Stomach smooth muscle (tissue), 2 donors: ENCODE results near the gene FIBCD1.

Experiments used
- H3K27ac ChIP-seq: one replicate; pipeline ENCODE4 v1.7.0; 2013; ENCODE audit warnings: mild to moderate bottlenecking, low read length, inconsistent platforms
- H3K27me3 ChIP-seq, 2 donors: one replicate each; pipeline ENCODE4 v1.7.0; 2013; ENCODE audit warnings: low read length in 2 of 2; ENCODE audit not compliant: insufficient read depth in 2 of 2, control insufficient read depth in 1 of 2
- H3K36me3 ChIP-seq, 2 donors: one replicate each; pipeline ENCODE4 v1.7.0; 2013; ENCODE audit warnings: low read length in 2 of 2; ENCODE audit not compliant: control insufficient read depth in 2 of 2, insufficient read depth in 2 of 2
- H3K4me1 ChIP-seq: one replicate; pipeline ENCODE4 v1.7.0; 2013; ENCODE audit warnings: low read length; ENCODE audit not compliant: control insufficient read depth, insufficient read depth
- H3K4me3 ChIP-seq, 2 donors: one replicate each; pipeline ENCODE4 v1.7.0; 2013; ENCODE audit warnings: low read length in 2 of 2
- H3K9ac ChIP-seq, 2 donors: one replicate each; pipeline ENCODE4 v1.7.0; 2013; ENCODE audit warnings: low read length in 2 of 2, mild to moderate bottlenecking in 1 of 2
- H3K9me3 ChIP-seq, 2 donors: one replicate each; pipeline ENCODE4 v1.7.0; 2013; ENCODE audit warnings: low read length in 2 of 2; ENCODE audit not compliant: control insufficient read depth in 2 of 2
- donor health status: healthy.
- donor health status: Pancreatic carcinoma.

FIBCD1 gene

GRCh38 chr9:130952065-130952762 is 13.2 kb upstream of the FIBCD1 start:
- no peak overlapping the region for H3K4me3 ChIP-seq
- no peak overlapping the region for H3K27ac ChIP-seq
- no peaks in the 10 kb centered on the region for H3K4me1 ChIP-seq
- no peak overlapping the region for H3K9ac ChIP-seq
- H3K36me3 ChIP-seq, result no peaks in the 10 kb centered on the region
- peaks cover 9 to 17% of the 10 kb centered on the region in 2 donors for H3K27me3 ChIP-seq
- H3K9me3 ChIP-seq, result no peaks in the 10 kb centered on the region

DNA sequence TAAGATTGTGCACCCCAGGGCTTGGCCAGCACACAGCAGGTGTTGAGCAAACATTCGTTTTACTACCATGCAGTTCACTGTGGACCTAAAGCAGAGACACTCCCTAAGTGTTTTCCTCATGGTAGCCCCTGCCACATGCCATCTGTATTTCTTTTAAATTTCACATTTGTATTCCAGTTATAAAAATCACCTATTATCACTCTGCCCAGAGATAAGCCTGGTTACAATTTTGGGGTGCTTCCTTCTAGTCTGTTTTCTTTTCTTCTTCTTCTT is 10.9 kb upstream of the FIBCD1 start:
- Histone ChIP-seq H3K4me3 (no peak overlapping the region), H3K27ac (no peak overlapping the region), H3K36me3 (no peaks in the 10 kb centered on the region), H3K27me3 (peaks cover 5 to 16% of the 10 kb centered on the region in 2 donors), H3K9me3 (no peaks in the 10 kb centered on the region), H3K4me1 (no peaks in the 10 kb centered on the region), H3K9ac (no peak overlapping the region)

DNA sequence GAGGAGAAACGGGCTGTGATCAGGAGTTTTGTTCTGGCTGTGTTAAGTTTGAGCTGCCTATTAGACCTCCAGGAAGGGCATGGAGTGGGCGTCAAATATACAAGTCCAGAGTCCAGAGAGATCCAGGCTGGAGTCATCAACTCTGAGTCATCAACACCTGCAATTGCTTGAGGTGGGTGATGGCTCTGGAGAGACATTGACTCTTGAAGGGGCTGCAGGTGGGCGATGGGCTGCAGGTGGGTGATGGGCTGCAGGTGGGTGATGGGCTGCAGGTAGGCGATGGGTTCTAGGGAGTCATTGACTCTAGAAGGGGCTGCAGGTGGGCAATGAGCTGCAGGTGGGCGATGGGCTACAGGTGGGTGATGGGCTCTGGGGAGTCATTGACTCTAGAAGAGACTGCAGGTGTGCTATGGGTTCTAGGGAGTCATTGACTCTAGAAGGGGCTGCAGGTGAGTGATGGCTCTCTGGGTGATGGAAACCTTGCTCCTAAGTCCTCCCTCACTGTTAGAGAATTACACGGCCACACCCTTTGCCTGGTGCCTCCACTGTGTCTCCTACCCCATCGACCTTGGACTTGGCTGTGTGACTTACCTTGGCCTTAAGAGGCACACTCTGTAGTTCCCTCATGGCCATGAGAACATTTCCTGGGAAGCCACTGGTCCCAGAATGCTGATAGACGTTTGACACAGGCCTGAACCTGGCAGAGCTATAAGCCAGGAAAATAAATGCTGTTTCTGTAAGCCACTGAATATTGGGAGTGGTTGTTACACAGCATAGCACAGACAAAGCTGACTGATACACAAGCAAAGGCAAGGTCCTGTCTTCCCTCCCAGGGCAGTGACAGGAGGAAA is 10.4 kb upstream of the FIBCD1 start:
- no peak overlapping the region for H3K4me3 ChIP-seq
- no peaks in the 10 kb centered on the region for H3K36me3 ChIP-seq
- H3K4me1 ChIP-seq, result no peaks in the 10 kb centered on the region
- peaks cover 5 to 16% of the 10 kb centered on the region in 2 donors for H3K27me3 ChIP-seq
- H3K27ac ChIP-seq, result no peak overlapping the region
- H3K9ac ChIP-seq, result no peak overlapping the region
- no peaks in the 10 kb centered on the region for H3K9me3 ChIP-seq

DNA sequence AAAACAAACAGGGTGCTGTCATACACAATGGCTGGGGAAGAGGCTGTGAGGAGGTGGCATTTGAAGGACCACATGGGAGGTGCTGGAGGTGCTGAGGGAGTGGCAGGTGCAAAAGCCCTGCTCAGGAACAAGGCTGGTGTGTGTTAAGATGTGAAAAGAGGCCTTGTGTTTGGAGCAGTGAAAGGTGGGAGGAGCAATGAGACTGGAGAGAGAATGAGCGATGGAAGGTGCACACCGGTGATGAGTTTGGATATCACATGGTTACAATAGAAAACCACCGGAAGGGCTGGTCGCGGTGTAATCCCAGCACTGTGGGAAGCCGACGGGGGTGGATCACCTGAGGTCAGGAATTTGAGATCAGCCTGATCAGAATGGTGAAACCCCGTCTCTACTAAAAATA is 9.2 kb upstream of the FIBCD1 start:
- Histone ChIP-seq H3K27me3 (peaks cover 3 to 17% of the 10 kb centered on the region in 2 donors), H3K4me3 (no peak overlapping the region), H3K9ac (no peak overlapping the region), H3K27ac (no peak overlapping the region), H3K36me3 (no peaks in the 10 kb centered on the region), H3K4me1 (no peaks in the 10 kb centered on the region), H3K9me3 (no peaks in the 10 kb centered on the region)

- H3K36me3 ChIP-seq, result no peaks in the 10 kb centered on the region
- H3K27me3 ChIP-seq, result peaks cover 3 to 20% of the 10 kb centered on the region in 2 donors
- H3K9me3 ChIP-seq, result no peaks in the 10 kb centered on the region
- no peaks in the 10 kb centered on the region for H3K4me1 ChIP-seq
- no peak overlapping the region for H3K4me3 ChIP-seq
- H3K9ac ChIP-seq, result no peak overlapping the region
- H3K27ac ChIP-seq, result no peak overlapping the region
These were observed 8.6 kb upstream of the FIBCD1 start for GRCh38 chr9:130947618-130948140.

DNA sequence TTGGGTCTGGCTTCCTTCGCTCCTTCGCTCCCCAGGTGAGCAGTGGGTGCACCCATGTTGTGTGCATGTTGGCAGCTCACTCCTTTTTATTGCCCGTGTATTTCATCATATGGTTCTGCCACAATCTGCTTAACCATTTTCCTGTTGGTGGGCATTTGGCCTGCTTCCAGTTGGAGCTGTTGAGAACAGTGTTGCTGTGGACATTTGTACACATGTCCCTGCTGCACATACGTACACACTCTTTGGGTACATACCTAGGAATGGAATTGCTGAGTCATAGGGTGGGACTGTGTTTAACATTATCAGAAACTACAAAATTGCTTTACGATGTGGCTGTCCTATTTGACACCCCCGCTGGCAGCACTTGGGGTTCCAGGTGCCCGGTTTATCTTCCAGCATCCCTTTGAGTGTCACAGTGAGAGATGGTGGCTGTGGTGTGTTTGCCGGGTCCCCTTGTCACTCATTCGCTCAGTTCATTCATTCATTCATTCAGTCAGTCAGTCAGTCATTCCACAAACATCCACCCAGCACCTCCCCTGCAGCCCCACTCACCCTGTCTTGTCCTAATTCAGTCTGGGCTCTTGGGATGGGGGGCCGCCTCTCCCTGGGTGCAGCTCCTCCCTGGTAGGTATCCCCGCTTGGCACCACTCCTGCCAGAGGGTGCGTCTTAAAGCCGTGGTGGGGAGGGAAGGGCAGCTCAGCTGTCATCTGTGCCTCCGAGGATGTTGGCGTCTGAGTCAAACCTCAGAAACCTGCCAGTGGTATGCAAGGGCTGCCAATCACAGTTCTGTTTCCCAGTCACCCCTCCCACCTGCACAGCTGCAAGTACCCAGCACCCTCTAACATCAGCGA is 7.9 kb upstream of the FIBCD1 start:
- Histone ChIP-seq H3K27ac (no peak overlapping the region), H3K27me3 (peaks cover 5 to 18% of the 10 kb centered on the region in 2 donors), H3K9ac (no peak overlapping the region), H3K36me3 (no peaks in the 10 kb centered on the region), H3K4me1 (no peaks in the 10 kb centered on the region), H3K4me3 (no peak overlapping the region), H3K9me3 (no peaks in the 10 kb centered on the region)

- H3K9me3 ChIP-seq, result no peaks in the 10 kb centered on the region
- peaks cover 6% of the 10 kb centered on the region for H3K4me1 ChIP-seq
- H3K4me3 ChIP-seq, result no peak overlapping the region
- H3K9ac ChIP-seq, result no peak overlapping the region
- H3K27me3 ChIP-seq, result peaks cover 23 to 32% of the 10 kb centered on the region in 2 donors
- H3K27ac ChIP-seq, result no peak overlapping the region
- H3K36me3 ChIP-seq, result no peaks in the 10 kb centered on the region
These were observed 6.1 kb upstream of the FIBCD1 start for GRCh38 chr9:130945173-130945572.

- Histone ChIP-seq H3K27me3 (peaks cover 28 to 31% of the 10 kb centered on the region in 2 donors), H3K36me3 (no peaks in the 10 kb centered on the region), H3K9me3 (no peaks in the 10 kb centered on the region), H3K4me3 (no peak overlapping the region), H3K27ac (no peak overlapping the region), H3K4me1 (peaks cover 9% of the 10 kb centered on the region), H3K9ac (no peak overlapping the region)
These were observed 5.5 kb upstream of the FIBCD1 start for GRCh38 chr9:130944510-130945058.

DNA sequence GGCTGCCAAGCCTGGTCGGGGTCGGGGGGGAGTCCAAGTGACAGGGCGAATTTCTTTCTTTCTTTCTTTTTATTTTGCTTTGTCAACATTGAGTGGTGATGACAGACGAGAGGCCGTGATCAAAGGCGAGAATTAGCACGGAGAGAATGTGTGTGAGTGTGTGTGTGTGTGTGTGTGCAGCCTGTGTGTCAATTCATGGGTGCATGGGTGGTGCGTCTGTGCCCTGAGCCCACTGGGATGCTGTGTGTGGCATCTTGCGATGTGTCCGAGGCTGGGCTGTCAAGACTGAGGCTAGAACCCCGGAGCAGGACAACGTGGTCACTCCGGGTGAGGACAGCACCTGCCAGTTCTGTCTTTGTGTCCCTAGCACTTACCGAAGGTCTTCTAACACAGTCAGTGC is 4.7 kb upstream of the FIBCD1 start:
- Histone ChIP-seq H3K9ac (no peak overlapping the region), H3K4me1 (peaks cover 17% of the 10 kb centered on the region), H3K27ac (no peak overlapping the region), H3K27me3 (peaks cover 29 to 36% of the 10 kb centered on the region in 2 donors), H3K36me3 (no peaks in the 10 kb centered on the region), H3K4me3 (no peak overlapping the region), H3K9me3 (no peaks in the 10 kb centered on the region)

GRCh38 chr9:130943221-130943620 is 4.2 kb upstream of the FIBCD1 start:
- H3K4me1 ChIP-seq, result peaks cover 23% of the 10 kb centered on the region
- no peaks in the 10 kb centered on the region for H3K9me3 ChIP-seq
- no peak overlapping the region for H3K4me3 ChIP-seq
- no peak overlapping the region for H3K27ac ChIP-seq
- H3K36me3 ChIP-seq, result no peaks in the 10 kb centered on the region
- H3K27me3 ChIP-seq, result peaks cover 28 to 40% of the 10 kb centered on the region in 2 donors
- no peak overlapping the region for H3K9ac ChIP-seq
